ENCODE measurements around the gene THEM4. TPM values are rescaled to one million over a fixed set of nuclear protein-coding genes. Genes with fewer than 3 reads are reported as not detected.

Gene THEM4
- total and polyA plus RNA-seq, 2 experiments from 2014 or later, result 13.4 to 20.4 TPM

GRCh38 chr1:151858030-151858746 lies 51.1 kb downstream of the THEM4 start:
- H3K9me3 Mint-ChIP-seq, result no peaks in the 10 kb centered on the region; the same call in 2 of the 3 replicates
- no peak for ATAC-seq
- TF ChIP-seq JUNB (IDR thresholded peaks at IDR 0.05; ENCODE audit: unreplicated experiment) (no peak), ZNF462 (CRISPR knock-in tag; IDR thresholded peaks at IDR 0.05) (no peak), ETS1 (IDR thresholded peaks at IDR 0.05) (no peak), EZH2phosphoT487 (IDR thresholded peaks at IDR 0.05; ENCODE audit: unreplicated experiment) (no peak), STAT1 (IDR thresholded peaks at IDR 0.05; ENCODE audit: unreplicated experiment) (no peak), POLR2AphosphoS5 (IDR thresholded peaks at IDR 0.05; ENCODE audit: low read depth) (no peak), EZH2 (IDR thresholded peaks at IDR 0.05; ENCODE audit: low read depth, unreplicated experiment) (no peak), NANOG (IDR thresholded peaks at IDR 0.05; ENCODE audit: borderline replicate concordance) (no peak), REST (IDR thresholded peaks at IDR 0.05; ENCODE audit: unreplicated experiment) (no peak), ZNF114 (CRISPR knock-in tag; IDR thresholded peaks at IDR 0.05) (no peak), ZNF331 (CRISPR knock-in tag; IDR thresholded peaks at IDR 0.05; ENCODE audit: low read depth) (no peak), CTCF (conservative IDR thresholded peaks at IDR 0.05; ENCODE audit: low read depth in 2 of 2) (no peak), CREB1 (CRISPR knock-in tag; IDR thresholded peaks at IDR 0.05; ENCODE audit: low read depth) (no peak)

More at GRCh38 chr1:151858030-151858746, 51.1 kb downstream of the THEM4 start:
- Histone ChIP-seq H3K79me2 (replicated peaks; ENCODE audit: insufficient read depth) (no peaks in the 10 kb centered on the region), H3K36me3 (ENCODE audit: insufficient read depth) (no peaks in the 10 kb centered on the region; the same call in 1 of the 2 replicates), H4K20me1 (replicated peaks; ENCODE audit: insufficient read depth) (no peaks in the 10 kb centered on the region; the same call in 1 of the 2 replicates), H3K4me2 (no peak overlapping the region), H3K4me3 (no peak overlapping the region), H3K4me1 (ENCODE audit: insufficient read depth) (peaks cover 5% of the 10 kb centered on the region; the same call in 1 of the 2 replicates), H3F3A (replicated peaks; ENCODE audit: low read depth) (no peaks in the 10 kb centered on the region), H3K27me3 (ENCODE audit: insufficient read depth) (peaks cover 60% of the 10 kb centered on the region), H3K27ac (ENCODE audit: low read depth) (no peak overlapping the region), H2AFZ (no peak overlapping the region), H3K9me2 (ENCODE audit: insufficient read depth) (no peaks in the 10 kb centered on the region)
- Mint-ChIP-seq H3K27me3 (ENCODE audit: insufficient read depth, low read depth, poor library complexity) (peaks cover 65% of the 10 kb centered on the region), H3K27ac (no peak overlapping the region), H3K4me3 (no peak overlapping the region), H3K36me3 (ENCODE audit: low read depth) (no peaks in the 10 kb centered on the region), H3K4me1 (peaks cover 23% of the 10 kb centered on the region)
- no peak for DNase-seq (ENCODE audit: low spot score)
